Measurements from ENCODE around the gene ARHGAP25.

ARHGAP25 gene

GRCh38 chr2:68734688-68735525, at the start of gene ARHGAP25:
Gene ARHGAP25 (plus strand): TSS chr2:68734811. CDS start chr2:68735200, 389 bp downstream.
- TF ChIP-seq YY1 (IDR thresholded peaks at IDR 0.05; ENCODE audit: low read depth), result no peak
- TF ChIP-seq FOXM1 (IDR thresholded peaks at IDR 0.05; ENCODE audit: borderline replicate concordance, low read depth), result no peak
- TF ChIP-seq TCF12 (IDR thresholded peaks at IDR 0.05; ENCODE audit: low read depth), result no peak
- TF ChIP-seq CREB1 (IDR thresholded peaks at IDR 0.05; ENCODE audit: low read depth), result no peak
- TF ChIP-seq RAD21 (IDR thresholded peaks at IDR 0.05; ENCODE audit: low read depth), result no peak
- no peak for TF ChIP-seq REST (IDR thresholded peaks at IDR 0.05; ENCODE audit: low read depth)
- TF ChIP-seq ZBTB7A (IDR thresholded peaks at IDR 0.05; ENCODE audit: low read depth), result no peak
- no peak for TF ChIP-seq TEAD4 (IDR thresholded peaks at IDR 0.05)

DNA sequence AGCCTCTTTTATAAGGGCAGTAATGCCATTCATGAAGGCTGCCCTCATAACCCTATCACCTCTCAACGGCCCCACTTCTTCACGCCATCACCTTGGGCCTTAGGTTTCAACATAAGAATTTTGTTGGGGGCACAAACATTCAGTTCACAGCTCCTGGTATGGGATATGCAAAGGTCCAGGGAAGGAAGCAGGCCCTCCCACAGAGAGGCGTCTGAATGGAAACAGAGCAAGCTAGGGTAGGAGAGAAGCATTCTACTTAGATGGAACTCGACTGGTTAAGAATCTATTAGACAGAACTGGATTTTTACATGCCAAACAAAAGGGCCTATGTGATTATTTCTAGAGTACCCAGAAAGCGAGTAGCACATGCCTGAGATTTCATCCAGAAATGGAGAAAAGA, 48.4 kb upstream of the ARHGAP25 start:
- TF ChIP-seq EP300 (IDR thresholded peaks at IDR 0.05; ENCODE audit: borderline replicate concordance), result no peak
- TF ChIP-seq CEBPB (IDR thresholded peaks at IDR 0.05), result no peak
- no peak for TF ChIP-seq RAD21 (IDR thresholded peaks at IDR 0.05; ENCODE audit: low read depth)
- TF ChIP-seq TAF1 (IDR thresholded peaks at IDR 0.05; ENCODE audit: low read depth), result no peak
- TF ChIP-seq ZBTB7A (IDR thresholded peaks at IDR 0.05; ENCODE audit: low read depth), result no peak
- TF ChIP-seq, protein P1, sequence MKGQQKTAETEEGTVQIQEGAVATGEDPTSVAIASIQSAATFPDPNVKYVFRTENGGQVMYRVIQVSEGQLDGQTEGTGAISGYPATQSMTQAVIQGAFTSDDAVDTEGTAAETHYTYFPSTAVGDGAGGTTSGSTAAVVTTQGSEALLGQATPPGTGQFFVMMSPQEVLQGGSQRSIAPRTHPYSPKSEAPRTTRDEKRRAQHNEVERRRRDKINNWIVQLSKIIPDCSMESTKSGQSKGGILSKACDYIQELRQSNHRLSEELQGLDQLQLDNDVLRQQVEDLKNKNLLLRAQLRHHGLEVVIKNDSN (IDR thresholded peaks at IDR 0.05), result no peak

GRCh38 chr2:68687018-68687417, 47.6 kb upstream of the ARHGAP25 start:
- no peak for TF ChIP-seq EP300 (IDR thresholded peaks at IDR 0.05; ENCODE audit: borderline replicate concordance)
- no peak for TF ChIP-seq TCF12 (IDR thresholded peaks at IDR 0.05; ENCODE audit: low read depth)

- TF ChIP-seq RAD21 (IDR thresholded peaks at IDR 0.05; ENCODE audit: low read depth) (no peak), EGR1 (IDR thresholded peaks at IDR 0.05) (no peak), TCF12 (IDR thresholded peaks at IDR 0.05; ENCODE audit: low read depth) (no peak), EP300 (IDR thresholded peaks at IDR 0.05; ENCODE audit: borderline replicate concordance) (no peak), REST (IDR thresholded peaks at IDR 0.05; ENCODE audit: low read depth) (no peak)
- TF ChIP-seq, protein P2, sequence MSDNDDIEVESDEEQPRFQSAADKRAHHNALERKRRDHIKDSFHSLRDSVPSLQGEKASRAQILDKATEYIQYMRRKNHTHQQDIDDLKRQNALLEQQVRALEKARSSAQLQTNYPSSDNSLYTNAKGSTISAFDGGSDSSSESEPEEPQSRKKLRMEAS (IDR thresholded peaks at IDR 0.05), result no peak
These were observed 44.8 kb upstream of the ARHGAP25 start for GRCh38 chr2:68689553-68690537.

GRCh38 chr2:68690851-68691250, 43.8 kb upstream of the ARHGAP25 start:
- TF ChIP-seq, protein P1 (IDR thresholded peaks at IDR 0.05), result no peak
- no peak for TF ChIP-seq ZBTB7A (IDR thresholded peaks at IDR 0.05; ENCODE audit: low read depth)
- TF ChIP-seq RAD21 (IDR thresholded peaks at IDR 0.05; ENCODE audit: low read depth), result no peak
- TF ChIP-seq, protein P2 (IDR thresholded peaks at IDR 0.05), result no peak
- no peak for TF ChIP-seq EP300 (IDR thresholded peaks at IDR 0.05; ENCODE audit: borderline replicate concordance)
- no peak for TF ChIP-seq TCF12 (IDR thresholded peaks at IDR 0.05; ENCODE audit: low read depth)
- no peak for TF ChIP-seq NFIC (IDR thresholded peaks at IDR 0.05)
- no peak for TF ChIP-seq REST (IDR thresholded peaks at IDR 0.05; ENCODE audit: low read depth)
- no peak for TF ChIP-seq FOXM1 (IDR thresholded peaks at IDR 0.05; ENCODE audit: borderline replicate concordance, low read depth)
- TF ChIP-seq YY1 (IDR thresholded peaks at IDR 0.05; ENCODE audit: low read depth), result no peak
- no peak for TF ChIP-seq TEAD4 (IDR thresholded peaks at IDR 0.05)
- TF ChIP-seq CREB1 (IDR thresholded peaks at IDR 0.05; ENCODE audit: low read depth), result no peak

Measured in Ishikawa (cell line).